GM19324 (cell line): ENCODE results near the gene TWNK.

Source experiments
- ATAC-seq: cut with Tn5 transposase; IDR thresholded peaks from one replicate; pipeline ENCODE4 v1.9.1; 2021; ENCODE audit warnings: mild to moderate bottlenecking, moderate library complexity; ENCODE audit not compliant: unreplicated experiment, low FRiP score

Gene TWNK

GRCh38 chr10:101042667-101043362 lies 55.5 kb downstream of the TWNK start:
- peak; percentile 88 for ATAC-seq

GRCh38 chr10:101043363-101043707 lies 56.0 kb downstream of the TWNK start:
- ATAC-seq = no peak
